Loucy (cell line): ENCODE data around the gene C2orf66.

Source experiments
- H2AFZ ChIP-seq: fragments of 200-600 bp; sonication (generic); 2 replicates; pipeline ENCODE4 v1.6.0; 2016; ENCODE audit warnings: antibody characterized with exemption, mild to moderate bottlenecking, low read length, moderate library complexity
- H3F3A ChIP-seq: fragments of 200-600 bp; 2 replicates; pipeline ENCODE4 v1.6.0; 2016; ENCODE audit warnings: antibody characterized with exemption, low read depth, mild to moderate bottlenecking
- H3K27me3 ChIP-seq: fragments of 200-600 bp; sonication (generic); 2 replicates; pipeline ENCODE4 v1.6.1; 2014; ENCODE audit warnings: low read length, mild to moderate bottlenecking; ENCODE audit not compliant: insufficient read depth, poor library complexity, severe bottlenecking
- H3K36me3 ChIP-seq: fragments of 200-600 bp; sonication (generic); 2 replicates; pipeline ENCODE4 v1.6.1; 2016; ENCODE audit warnings: low read length; ENCODE audit not compliant: insufficient read depth
- H3K4me1 ChIP-seq: fragments of 200-600 bp; sonication (generic); 2 replicates; pipeline ENCODE4 v1.5.1; 2014; ENCODE audit warnings: low read length, mild to moderate bottlenecking; ENCODE audit not compliant: insufficient read depth, poor library complexity, severe bottlenecking
- H3K4me2 ChIP-seq: fragments of 200-600 bp; sonication (generic); 2 replicates; pipeline ENCODE4 v1.6.0; 2014; ENCODE audit warnings: antibody characterized with exemption, low read length, low read depth, mild to moderate bottlenecking; ENCODE audit not compliant: poor library complexity, severe bottlenecking
- H3K4me3 ChIP-seq: fragments of 200-600 bp; sonication (generic); 2 replicates; pipeline ENCODE4 v1.5.1; 2014; ENCODE audit warnings: low read length, mild to moderate bottlenecking, mixed read lengths; ENCODE audit not compliant: poor library complexity, severe bottlenecking
- H3K79me2 ChIP-seq: fragments of 200-600 bp; sonication (generic); 2 replicates; pipeline ENCODE4 v1.6.1; 2014; ENCODE audit warnings: low read length; ENCODE audit not compliant: insufficient read depth
- H3K9ac ChIP-seq: fragments of 200-600 bp; sonication (generic); 2 replicates; pipeline ENCODE4 v1.6.0; 2014; ENCODE audit warnings: mild to moderate bottlenecking, low read depth, low read length, moderate library complexity; ENCODE audit not compliant: poor library complexity, severe bottlenecking
- H3K9me2 ChIP-seq: fragments of 200-600 bp; sonication (generic); replicated peaks from 2 replicates; pipeline ENCODE4 v1.6.1; 2016; ENCODE audit warnings: low read depth, low read length, mixed read lengths
- H3K9me3 ChIP-seq: fragments of 200-600 bp; sonication (generic); 2 replicates; pipeline ENCODE4 v1.6.1; 2014; ENCODE audit warnings: mild to moderate bottlenecking, antibody characterized with exemption, low read length, low read depth; ENCODE audit not compliant: insufficient read depth
- H4K20me1 ChIP-seq: fragments of 200-600 bp; sonication (generic); 2 replicates; pipeline ENCODE4 v1.6.0; 2014; ENCODE audit warnings: antibody characterized with exemption, low read length, mild to moderate bottlenecking; ENCODE audit not compliant: insufficient read depth, poor library complexity, severe bottlenecking
- CTCF ChIP-seq: fragments of 200-600 bp; sonication (generic); conservative IDR thresholded peaks from 2 replicates; pipeline ENCODE4 v1.5.1; 2014; ENCODE audit warnings: mild to moderate bottlenecking, antibody characterized with exemption, low read length
- EZH2phosphoT487 ChIP-seq: fragments of 200-600 bp; IDR thresholded peaks from 2 replicates; pipeline ENCODE4 v1.6.1; 2018; ENCODE audit warnings: antibody characterized with exemption, mild to moderate bottlenecking, moderate library complexity, borderline replicate concordance

C2orf66 gene

GRCh38 chr2:196809260-196809659 lies at the start of gene C2orf66:
Gene C2orf66 (minus strand): TSS chr2:196809355. CDS start chr2:196809336, 19 bp downstream.
- Histone ChIP-seq H3K27me3 (no peaks in the 10 kb centered on the region), H4K20me1 (no peaks in the 10 kb centered on the region), H3K4me2 (peak within 1 kb of the TSS; percentile 15), H3K36me3 (no peaks in the 10 kb centered on the region), H3K9me2 (no peaks in the 10 kb centered on the region), H3K4me3 (no peak within 1 kb of the TSS), H3K9me3 (no peaks in the 10 kb centered on the region), H3K4me1 (peaks cover 14% of the 10 kb centered on the region), H3F3A (no peaks in the 10 kb centered on the region), H3K9ac (no peak within 1 kb of the TSS), H2AFZ (peak within 1 kb of the TSS; percentile 39; the same call in 1 of the 2 replicates), H3K79me2 (no peaks in the 10 kb centered on the region)
- no peak for TF ChIP-seq CTCF
- TF ChIP-seq EZH2phosphoT487 = no peak

- H3F3A ChIP-seq = no peaks in the 10 kb centered on the region
- H3K27me3 ChIP-seq = no peaks in the 10 kb centered on the region
- H3K79me2 ChIP-seq = no peaks in the 10 kb centered on the region
- H3K9me3 ChIP-seq = peaks cover 5% of the 10 kb centered on the region; the same call in 1 of the 2 replicates
- peaks cover 24% of the 10 kb centered on the region for H3K4me1 ChIP-seq
- no peak overlapping the region for H3K9ac ChIP-seq
- H4K20me1 ChIP-seq = no peaks in the 10 kb centered on the region
- H3K4me2 ChIP-seq = no peak overlapping the region
- peaks cover 9% of the 10 kb centered on the region; the same call in 1 of the 2 replicates for H3K36me3 ChIP-seq
- H3K9me2 ChIP-seq = no peaks in the 10 kb centered on the region
- TF ChIP-seq CTCF (no peak), EZH2phosphoT487 (no peak)
- no peak overlapping the region for H2AFZ ChIP-seq
- H3K4me3 ChIP-seq = no peak overlapping the region
Observed at GRCh38 chr2:196854629-196855028, 45.5 kb upstream of the C2orf66 start.

GRCh38 chr2:196853301-196854087 lies 44.3 kb upstream of the C2orf66 start:
- Histone ChIP-seq H3K9ac (no peak overlapping the region), H2AFZ (no peak overlapping the region), H4K20me1 (no peaks in the 10 kb centered on the region), H3K4me3 (no peak overlapping the region), H3K36me3 (peaks cover 6% of the 10 kb centered on the region; the same call in 1 of the 2 replicates), H3K79me2 (no peaks in the 10 kb centered on the region), H3K9me3 (no peaks in the 10 kb centered on the region), H3K4me2 (no peak overlapping the region), H3F3A (no peaks in the 10 kb centered on the region), H3K4me1 (peaks cover 26% of the 10 kb centered on the region), H3K9me2 (no peaks in the 10 kb centered on the region), H3K27me3 (no peaks in the 10 kb centered on the region)
- TF ChIP-seq CTCF (no peak), EZH2phosphoT487 (no peak)
